Tibial nerve (tissue), 4 donors: ENCODE results near the gene ID2. TPM values are rescaled to one million over a fixed set of nuclear protein-coding genes. Genes with fewer than 3 reads are reported as not detected.

Experiments used
- DNase-seq, 2 donors: peaks; one replicate each; pipeline ENCODE4 v3.0.0-alpha.2; 2019; ENCODE audit warnings: low spot score in 2 of 2
- H3K27ac ChIP-seq, 4 donors: fragments of 200-600 bp; sonication (generic) in 3 of 4; one replicate each; pipeline ENCODE4 v1.5.1; 2017 to 2019; ENCODE audit warnings: mild to moderate bottlenecking in 1 of 4
- H3K27me3 ChIP-seq, 2 donors: fragments of 200-600 bp; sonication (generic) in 1 of 2; one replicate each; pipeline versions ENCODE4 v1.5.1 to v1.6.0; 2017 to 2019
- H3K36me3 ChIP-seq, 3 donors: fragments of 200-600 bp; sonication (generic); one replicate each; pipeline ENCODE4 v1.5.1; 2018 to 2019
- H3K4me1 ChIP-seq, 4 donors: fragments of 200-600 bp; sonication (generic) in 3 of 4; one replicate each; pipeline ENCODE4 v1.5.1; 2017 to 2019
- H3K4me3 ChIP-seq, 4 donors: fragments of 200-600 bp; sonication (generic) in 3 of 4; one replicate each; pipeline ENCODE4 v1.5.1; 2017 to 2019; ENCODE audit warnings: mild to moderate bottlenecking in 1 of 4, moderate library complexity in 1 of 4
- H3K9me3 ChIP-seq, 4 donors: fragments of 200-600 bp; sonication (generic) in 3 of 4; one replicate each; pipeline ENCODE4 v1.5.1; 2017 to 2019
- EP300 ChIP-seq, 2 donors: sonication (generic); formaldehyde crosslinking; IDR thresholded peaks; one replicate each; pipeline ENCODE4 v1.6.1; 2017; ENCODE audit warnings: antibody characterized with exemption in 2 of 2, mild to moderate bottlenecking in 1 of 2
- POLR2A ChIP-seq, 2 donors: fragments of 450-650 bp; IDR thresholded peaks; one replicate each; pipeline ENCODE4 v1.6.1; 2017; ENCODE audit warnings: antibody characterized with exemption in 2 of 2, mild to moderate bottlenecking in 2 of 2, moderate library complexity in 2 of 2
- WGBS, 2 donors: methylation state at CpG; one replicate each; pipeline ENCODE4 v1.1.5; 2018; 5-methylcytosine and 5-hydroxymethylcytosine counted together
- total RNA-seq, 4 donors: library from RNA; depleted of rRNA; stranded (reverse); fragments of >200 nt; gene quantifications; one replicate each; pipeline ENCODE4 v1.1.0, GENCODE V29; 2016
- TF ChIP-seq, protein P1 (sequence below), 5 experiments: fragments of 200-600 bp in 3 of 5; fragments of 450-650 bp in 2 of 5; sonication (generic) in 3 of 5; IDR thresholded peaks; one replicate each; pipeline ENCODE4 v1.5.1; 2016 to 2019; ENCODE audit warnings: antibody characterized with exemption in 5 of 5, mild to moderate bottlenecking in 3 of 5, moderate library complexity in 2 of 5

The ID2 gene
- total RNA-seq, 4 donors from 2014 or later = 145 to 208 (median 166) TPM

DNA sequence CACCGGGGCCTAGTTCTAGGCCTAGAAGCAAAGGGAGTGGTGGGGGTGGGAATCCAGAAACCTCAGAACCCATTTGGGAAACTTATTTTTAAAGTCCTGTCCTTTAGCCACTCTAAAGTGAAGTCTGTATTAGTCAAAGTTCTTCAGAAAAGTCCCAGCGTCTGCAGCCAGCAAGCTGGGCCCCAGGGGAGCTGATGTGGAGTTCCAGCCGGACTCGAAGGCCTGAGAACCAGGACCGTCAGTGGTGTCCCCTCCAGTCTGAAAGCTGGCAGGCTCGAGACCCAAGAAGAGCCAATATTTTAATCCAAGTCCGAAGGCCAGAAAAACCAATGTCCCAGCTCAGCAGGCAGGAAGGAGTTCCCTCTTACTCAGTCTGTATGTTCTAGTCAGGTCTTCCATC, 32.4 kb downstream of the ID2 start:
- Histone ChIP-seq H3K27ac (peak overlapping the region in 1 of 4 donors; percentile 23), H3K4me1 (no peaks in the 10 kb centered on the region), H3K36me3 (no peaks in the 10 kb centered on the region), H3K4me3 (no peak overlapping the region), H3K9me3 (peaks cover 0 to 5% (median 0%) of the 10 kb centered on the region in 4 donors), H3K27me3 (no peaks in the 10 kb centered on the region)
- DNase-seq = no peak
- 82 to 90% methylated on average over 7 of the region's 7 CpGs for WGBS, 2 donors
- TF ChIP-seq EP300 (IDR thresholded peaks at IDR 0.05) (no peak), POLR2A (IDR thresholded peaks at IDR 0.05) (no peak)
- TF ChIP-seq, protein P1, sequence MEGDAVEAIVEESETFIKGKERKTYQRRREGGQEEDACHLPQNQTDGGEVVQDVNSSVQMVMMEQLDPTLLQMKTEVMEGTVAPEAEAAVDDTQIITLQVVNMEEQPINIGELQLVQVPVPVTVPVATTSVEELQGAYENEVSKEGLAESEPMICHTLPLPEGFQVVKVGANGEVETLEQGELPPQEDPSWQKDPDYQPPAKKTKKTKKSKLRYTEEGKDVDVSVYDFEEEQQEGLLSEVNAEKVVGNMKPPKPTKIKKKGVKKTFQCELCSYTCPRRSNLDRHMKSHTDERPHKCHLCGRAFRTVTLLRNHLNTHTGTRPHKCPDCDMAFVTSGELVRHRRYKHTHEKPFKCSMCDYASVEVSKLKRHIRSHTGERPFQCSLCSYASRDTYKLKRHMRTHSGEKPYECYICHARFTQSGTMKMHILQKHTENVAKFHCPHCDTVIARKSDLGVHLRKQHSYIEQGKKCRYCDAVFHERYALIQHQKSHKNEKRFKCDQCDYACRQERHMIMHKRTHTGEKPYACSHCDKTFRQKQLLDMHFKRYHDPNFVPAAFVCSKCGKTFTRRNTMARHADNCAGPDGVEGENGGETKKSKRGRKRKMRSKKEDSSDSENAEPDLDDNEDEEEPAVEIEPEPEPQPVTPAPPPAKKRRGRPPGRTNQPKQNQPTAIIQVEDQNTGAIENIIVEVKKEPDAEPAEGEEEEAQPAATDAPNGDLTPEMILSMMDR (IDR thresholded peaks at IDR 0.05) = no peak

GRCh38 chr2:8714971-8715370, 33.1 kb downstream of the ID2 start:
- Histone ChIP-seq H3K27ac (no peak overlapping the region), H3K9me3 (peaks cover 0 to 5% (median 0%) of the 10 kb centered on the region in 4 donors), H3K36me3 (no peaks in the 10 kb centered on the region), H3K27me3 (no peaks in the 10 kb centered on the region), H3K4me1 (no peaks in the 10 kb centered on the region), H3K4me3 (no peak overlapping the region)
- TF ChIP-seq EP300 (IDR thresholded peaks at IDR 0.05) (no peak), POLR2A (IDR thresholded peaks at IDR 0.05) (no peak)
- TF ChIP-seq, protein P1 (IDR thresholded peaks at IDR 0.05) = no peak
- DNase-seq = no peak
- 95 to 99% methylated on average over 5 of the region's 5 CpGs for WGBS, 2 donors

- Histone ChIP-seq H3K36me3 (peaks cover 0 to 6% (median 0%) of the 10 kb centered on the region in 3 donors), H3K4me1 (no peaks in the 10 kb centered on the region), H3K4me3 (no peak overlapping the region), H3K9me3 (peaks cover 0 to 5% (median 0%) of the 10 kb centered on the region in 4 donors), H3K27ac (no peak overlapping the region), H3K27me3 (no peaks in the 10 kb centered on the region)
- 72 to 79% methylated on average over 3 of the region's 3 CpGs for WGBS, 2 donors
- no peak for DNase-seq
- TF ChIP-seq, protein P1 (IDR thresholded peaks at IDR 0.05) = no peak
- no peak for TF ChIP-seq POLR2A (IDR thresholded peaks at IDR 0.05)
- no peak for TF ChIP-seq EP300 (IDR thresholded peaks at IDR 0.05)
Observed at GRCh38 chr2:8719528-8719927, 37.7 kb downstream of the ID2 start.

DNA sequence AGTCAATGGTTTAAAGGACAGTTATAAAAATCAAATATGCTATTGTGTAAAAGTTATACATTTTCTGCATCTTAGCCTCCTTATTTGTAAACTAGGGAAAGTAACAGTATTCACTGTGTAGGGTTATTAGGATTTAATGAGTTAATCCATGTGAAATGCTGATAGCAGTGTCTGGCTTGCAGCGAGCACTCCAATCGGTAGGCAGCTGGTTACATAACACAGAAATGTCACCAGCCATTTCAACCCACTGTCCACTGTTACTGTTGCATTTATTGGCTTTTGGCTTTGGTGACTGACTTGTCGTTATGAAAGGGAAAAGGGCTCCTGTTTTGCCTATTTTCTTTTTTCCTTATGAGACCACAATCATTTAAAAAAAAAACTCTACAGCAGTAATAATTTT, 38.9 kb downstream of the ID2 start:
- WGBS, 2 donors = 29 to 37% methylated on average over 3 of the region's 3 CpGs
- H3K4me3 ChIP-seq = no peak overlapping the region

DNA sequence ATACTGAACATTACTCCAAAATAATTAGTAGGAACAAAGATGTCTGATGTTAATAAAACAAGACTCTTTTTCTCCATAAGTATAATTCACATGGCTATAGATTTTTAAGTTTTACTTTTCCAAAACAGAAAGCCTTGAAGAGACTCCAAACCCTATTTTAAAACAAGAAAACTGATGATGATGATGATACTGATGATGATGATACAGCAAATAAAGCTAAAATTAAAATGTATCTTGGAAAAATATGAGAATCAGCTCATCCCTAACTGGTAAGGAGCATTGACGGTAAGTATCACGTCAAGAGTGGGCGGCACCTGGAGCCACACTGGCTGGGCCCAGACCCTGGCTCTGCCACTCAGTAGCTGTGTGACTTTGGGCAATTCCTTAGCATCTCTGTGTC, 39.6 kb downstream of the ID2 start:
- Histone ChIP-seq H3K27me3 (no peaks in the 10 kb centered on the region), H3K27ac (no peak overlapping the region), H3K4me3 (no peak overlapping the region), H3K9me3 (no peaks in the 10 kb centered on the region), H3K36me3 (peaks cover 0 to 6% (median 0%) of the 10 kb centered on the region in 3 donors), H3K4me1 (no peaks in the 10 kb centered on the region)
- TF ChIP-seq EP300 (IDR thresholded peaks at IDR 0.05) (no peak), POLR2A (IDR thresholded peaks at IDR 0.05) (no peak)
- TF ChIP-seq, protein P1 (IDR thresholded peaks at IDR 0.05) = no peak
- 91 to 92% methylated on average over 3 of the region's 3 CpGs for WGBS, 2 donors
- no peak for DNase-seq

More for the DNA sequence above, 38.9 kb downstream of the ID2 start:
- Histone ChIP-seq H3K4me1 (no peaks in the 10 kb centered on the region), H3K9me3 (peaks cover 0 to 4% (median 0%) of the 10 kb centered on the region in 4 donors), H3K27me3 (no peaks in the 10 kb centered on the region), H3K36me3 (peaks cover 0 to 6% (median 0%) of the 10 kb centered on the region in 3 donors), H3K27ac (no peak overlapping the region)
- TF ChIP-seq, protein P1 (IDR thresholded peaks at IDR 0.05) = no peak
- TF ChIP-seq EP300 (IDR thresholded peaks at IDR 0.05) = no peak
- no peak for TF ChIP-seq POLR2A (IDR thresholded peaks at IDR 0.05)
- no peak for DNase-seq
